Measurements from ENCODE around the gene GNGT2.
"Not testable (repeated sequence)": the region's sequence is repeated elsewhere in the genome, so short reads cannot be mapped to it uniquely, and the experiment has no call there.

- not testable (repeated sequence) for TF ChIP-seq POLR2A, CTCF, POLR2AphosphoS5 (IDR thresholded peaks at IDR 0.05)
These were observed 25.9 kb downstream of the GNGT2 start for GRCh38 chr17:49184522-49184921.
